NCI-H146 treated with DMSO at 0.1 percent for 48 hours (cell line): ENCODE data around the gene IRGC.

Experiments
- DNase-seq: peaks from one replicate; lab custom pipeline; 2025; ENCODE audit not compliant: unreplicated experiment; lab: John Stamatoyannopoulos, UW

Gene IRGC

DNA sequence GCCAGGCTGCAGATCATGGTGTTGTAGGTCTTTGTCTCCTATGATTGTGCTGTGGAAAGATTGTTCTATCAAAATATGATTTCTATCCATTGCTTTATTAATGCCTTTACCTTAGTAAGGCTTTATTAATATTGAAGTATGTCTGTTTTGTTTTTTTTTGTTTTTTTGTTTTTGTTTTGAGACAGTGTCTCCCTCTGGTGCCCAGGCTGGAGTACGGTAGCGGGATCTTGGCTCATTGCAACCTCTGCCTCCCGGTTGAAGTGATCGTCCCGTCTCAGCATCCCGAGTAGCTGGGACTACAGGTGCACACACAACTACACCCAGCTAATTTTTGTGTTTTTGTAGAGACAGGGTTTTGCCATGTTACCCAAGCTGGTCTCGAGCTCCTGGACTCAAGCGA is 7.7 kb downstream of the IRGC start:
- DNase-seq: no peak

DNA sequence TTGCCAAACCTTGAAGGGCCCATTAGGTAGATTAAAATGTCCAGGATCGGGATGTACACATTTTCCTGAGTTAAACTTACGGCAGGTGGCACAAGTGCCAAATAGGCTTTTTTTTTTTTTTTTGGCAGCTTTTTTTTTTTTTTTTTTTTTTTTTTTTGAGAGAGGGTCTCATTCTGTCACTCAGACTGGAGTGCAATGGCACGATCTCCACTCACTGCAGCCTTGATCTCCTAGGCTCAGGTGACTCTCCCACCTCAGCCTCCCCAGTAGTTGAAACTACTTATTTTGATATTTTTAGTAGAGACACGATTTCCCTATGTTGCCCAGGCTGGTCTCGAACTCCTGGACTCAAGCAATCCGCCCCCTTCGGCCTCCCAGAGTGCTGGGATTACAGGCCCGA is 9.0 kb downstream of the IRGC start:
- DNase-seq: no peak

DNA sequence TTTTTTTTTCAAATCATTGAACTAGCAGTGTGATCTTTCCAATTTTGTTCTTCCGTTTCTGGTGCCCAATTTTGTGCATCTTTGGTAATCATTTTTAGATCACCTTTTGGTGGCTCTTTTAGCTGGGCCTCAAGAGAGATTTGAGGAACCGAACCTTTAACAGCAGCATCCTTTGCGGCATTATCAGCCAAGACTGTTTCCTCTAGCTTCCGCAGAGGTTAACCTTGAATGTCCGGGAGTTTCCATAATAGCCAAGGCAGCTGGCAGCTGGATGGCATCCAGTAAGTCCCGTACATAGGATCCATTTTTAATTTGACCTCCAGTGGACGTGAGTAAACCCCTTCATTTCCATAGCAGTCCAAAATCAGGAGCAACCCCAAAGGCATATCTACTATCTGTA is 9.6 kb downstream of the IRGC start:
- no peak for DNase-seq

DNA sequence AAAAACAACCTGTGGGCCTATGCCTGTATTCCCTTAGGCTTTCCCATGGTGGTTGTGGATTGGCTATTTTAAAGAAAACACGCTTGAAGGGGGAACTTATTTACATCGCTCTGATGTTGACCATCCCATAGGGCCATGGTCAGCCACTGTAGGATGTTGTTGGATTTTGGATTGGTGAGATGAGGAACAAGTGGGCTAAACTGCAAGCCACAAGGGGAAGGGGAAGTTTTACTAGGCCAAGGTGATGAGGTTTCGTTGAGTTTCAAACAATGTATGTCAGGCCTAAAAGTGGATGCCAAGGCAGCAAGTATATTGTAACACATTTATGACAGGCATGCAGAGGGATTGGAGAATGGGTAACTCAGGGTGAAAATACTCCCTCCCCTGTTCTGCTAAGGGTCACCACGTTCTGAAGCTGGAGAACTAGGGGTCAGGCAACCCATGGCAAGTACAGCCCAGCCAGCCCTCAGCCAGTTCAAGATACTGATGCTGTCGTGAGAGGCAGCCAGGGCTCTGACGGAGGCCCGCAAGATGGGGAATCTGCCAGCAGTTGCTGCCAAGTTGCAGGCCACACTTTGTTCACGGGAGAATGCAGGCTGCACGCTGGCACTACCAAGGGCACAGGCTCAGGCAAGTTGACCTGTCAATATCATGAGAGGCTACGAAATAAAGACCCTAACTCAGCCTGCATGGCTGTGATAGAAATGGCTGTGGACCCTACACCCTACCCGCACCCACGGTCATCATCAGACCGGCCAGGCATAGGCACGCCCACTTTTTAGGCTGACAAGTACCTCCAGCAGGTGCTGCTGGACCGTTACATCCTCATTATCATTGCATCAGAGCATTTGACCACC is 11.1 kb downstream of the IRGC start:
- DNase-seq: no peak

DNA sequence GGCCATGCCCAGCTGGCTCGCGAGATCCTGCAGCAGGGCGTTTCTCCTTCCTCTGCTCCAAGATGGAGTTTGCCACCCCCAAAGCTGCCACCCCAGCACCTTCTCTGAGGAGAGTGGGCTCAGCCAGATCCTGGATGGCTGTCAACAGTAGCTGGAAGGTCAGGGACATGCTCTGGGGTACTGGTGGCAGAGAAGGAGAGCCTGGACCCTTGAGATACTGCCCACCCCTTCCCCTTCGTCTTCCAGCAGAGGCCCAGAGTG is 11.6 kb downstream of the IRGC start:
- DNase-seq: no peak

DNA sequence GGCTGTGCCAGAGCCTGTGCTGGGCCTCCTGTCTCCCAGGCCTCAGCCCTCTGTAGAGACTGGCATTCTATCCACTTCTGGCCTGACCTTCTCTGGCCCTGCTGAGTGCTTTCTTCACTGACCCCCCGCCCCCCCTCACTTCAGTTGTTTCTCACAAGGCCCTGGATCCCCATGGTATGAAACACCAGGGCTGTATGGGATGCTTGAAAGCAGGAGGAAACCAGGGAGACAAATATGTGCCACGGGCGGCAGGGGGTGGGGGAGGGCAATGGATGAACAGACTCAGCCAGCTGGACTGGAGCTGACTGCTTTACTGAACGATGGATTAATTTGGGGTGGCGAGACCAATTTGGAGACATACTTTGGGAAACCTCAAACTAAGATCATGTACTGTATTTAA is 14.0 kb downstream of the IRGC start:
- no peak for DNase-seq

DNA sequence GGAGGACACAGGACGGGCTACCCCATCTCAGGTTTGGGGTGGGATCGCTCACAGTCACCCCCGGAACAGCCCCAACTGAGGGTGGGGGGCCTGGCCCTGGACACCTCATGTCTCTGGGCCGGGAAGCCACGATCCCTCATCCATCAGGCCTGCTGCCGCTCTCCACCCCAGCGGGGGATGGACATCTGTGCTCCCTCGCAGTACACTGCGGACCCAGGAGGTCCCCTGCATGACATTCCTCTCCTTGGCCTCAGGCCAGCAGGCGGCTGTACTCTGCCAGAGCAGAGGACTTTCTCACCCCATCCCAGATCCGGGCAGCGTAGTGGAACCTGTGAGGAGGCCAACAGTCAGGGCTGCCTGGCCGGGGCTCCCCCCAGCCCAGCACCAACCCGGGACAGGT is 15.5 kb downstream of the IRGC start:
- DNase-seq: no peak

DNA sequence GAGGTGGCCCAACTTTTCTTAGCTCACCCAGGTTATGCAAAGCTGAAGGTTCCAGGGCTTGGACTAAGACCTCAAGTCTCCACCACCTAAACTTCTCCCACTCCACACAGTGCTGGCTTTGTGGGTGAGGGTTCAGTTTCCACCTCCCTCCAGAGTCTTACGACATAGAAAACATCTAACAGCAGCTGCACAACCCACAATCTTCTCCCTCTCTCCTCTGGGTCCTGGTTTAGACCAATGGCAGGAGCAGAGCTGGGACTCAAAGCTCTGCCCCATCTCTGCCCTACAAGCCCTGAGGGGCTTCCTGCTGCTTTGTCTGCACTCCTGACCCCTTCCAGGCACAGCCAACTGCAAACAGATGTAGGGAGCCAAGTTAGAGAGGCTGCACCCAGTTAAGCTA is 16.0 kb downstream of the IRGC start:
- no peak for DNase-seq

DNA sequence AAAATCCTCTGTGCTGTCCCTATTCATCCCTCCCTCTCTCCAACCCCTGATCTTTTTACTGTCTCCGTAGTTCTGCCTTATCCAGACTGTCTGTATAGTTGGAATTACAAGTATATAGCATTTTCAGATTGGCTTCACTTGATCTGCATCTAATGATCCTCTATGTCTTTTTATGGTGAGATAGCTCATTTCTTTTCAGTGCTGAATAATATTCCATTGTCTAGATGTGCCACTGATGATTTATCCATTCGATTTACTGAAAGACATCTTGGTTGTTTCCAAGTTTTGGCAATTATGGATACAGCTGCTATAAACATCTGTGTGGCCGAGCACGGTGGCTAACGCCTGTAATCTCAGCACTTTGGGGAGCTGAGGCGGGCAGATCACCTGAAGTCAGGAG is 19.1 kb downstream of the IRGC start:
- no peak for DNase-seq

DNA sequence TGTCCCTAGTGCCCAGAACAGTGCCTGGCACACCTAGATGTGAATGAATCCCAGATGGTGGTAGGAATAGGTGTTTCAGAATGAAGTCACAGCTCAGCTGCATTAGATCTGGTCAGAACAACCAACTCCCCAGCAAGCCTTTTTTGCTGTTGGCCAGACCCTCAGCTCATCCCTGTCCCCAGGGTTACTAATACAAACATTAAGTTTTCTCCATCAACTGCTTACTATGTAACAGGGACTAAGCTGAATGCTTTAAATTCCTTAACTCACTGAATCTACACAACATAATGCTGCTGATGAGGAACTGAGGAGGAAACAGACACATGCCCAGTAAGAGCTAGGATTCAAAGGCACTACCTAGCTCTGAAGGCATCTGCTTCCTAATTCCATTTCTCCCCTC is 20.1 kb downstream of the IRGC start:
- DNase-seq: no peak

DNA sequence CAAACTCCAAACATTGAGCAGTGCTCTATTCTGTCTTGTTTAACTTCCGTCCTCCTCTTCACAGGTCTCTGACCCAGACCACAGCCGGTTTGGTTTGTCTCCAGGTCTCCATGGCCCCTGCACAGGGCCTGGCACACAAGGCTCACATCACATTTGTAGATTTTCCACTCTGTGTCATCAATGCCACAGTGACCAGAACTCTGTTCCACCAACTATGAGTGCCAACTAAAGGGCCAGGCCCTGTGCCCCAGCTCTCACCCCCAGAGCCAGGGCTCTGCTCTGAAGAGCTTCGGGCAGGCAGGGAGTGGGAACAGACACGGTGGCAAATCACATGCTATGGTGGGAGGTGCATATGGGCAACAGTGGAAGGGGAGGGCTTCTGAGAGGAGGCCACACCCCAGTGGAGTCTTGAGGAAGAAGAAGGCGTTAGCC is 22.9 kb downstream of the IRGC start:
- no peak for DNase-seq

DNA sequence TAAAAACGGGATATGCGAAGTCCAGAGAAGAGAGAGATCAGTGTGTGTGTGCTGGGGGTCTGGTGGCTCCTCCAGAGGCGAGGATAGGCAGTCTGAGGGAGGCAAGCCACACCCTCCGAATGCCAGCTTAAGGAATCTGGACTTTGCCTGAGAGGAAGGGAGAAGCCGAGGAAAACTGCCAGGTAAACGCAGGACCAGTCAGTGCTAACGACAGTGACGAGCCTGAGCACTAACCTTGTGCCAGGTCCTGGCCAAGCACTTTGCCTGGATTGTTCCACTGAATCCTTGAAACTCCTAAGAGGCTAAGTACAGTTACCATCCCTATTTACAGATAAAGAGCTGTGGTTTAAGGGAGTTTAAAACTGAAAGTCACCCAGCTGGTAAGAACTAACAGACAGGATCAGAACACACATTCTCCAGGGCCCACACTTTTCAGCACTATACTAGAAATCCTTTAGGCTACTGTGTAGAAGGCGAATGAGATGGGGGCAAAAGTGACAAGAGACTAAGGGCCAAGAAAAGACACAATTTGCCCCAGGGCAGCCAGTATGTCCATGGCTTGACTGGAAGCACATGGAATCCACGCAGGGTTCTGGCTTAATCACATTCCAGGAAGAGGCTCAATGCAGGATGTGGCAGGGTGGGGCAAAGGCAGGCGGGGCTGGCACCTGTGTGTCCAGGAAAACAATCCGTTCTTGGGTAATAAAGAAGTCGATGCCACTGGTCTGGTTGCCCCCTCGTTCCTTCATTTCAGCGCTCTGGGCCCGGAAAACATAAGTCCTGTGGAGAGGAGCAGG is 23.8 kb downstream of the IRGC start:
- DNase-seq: no peak

DNA sequence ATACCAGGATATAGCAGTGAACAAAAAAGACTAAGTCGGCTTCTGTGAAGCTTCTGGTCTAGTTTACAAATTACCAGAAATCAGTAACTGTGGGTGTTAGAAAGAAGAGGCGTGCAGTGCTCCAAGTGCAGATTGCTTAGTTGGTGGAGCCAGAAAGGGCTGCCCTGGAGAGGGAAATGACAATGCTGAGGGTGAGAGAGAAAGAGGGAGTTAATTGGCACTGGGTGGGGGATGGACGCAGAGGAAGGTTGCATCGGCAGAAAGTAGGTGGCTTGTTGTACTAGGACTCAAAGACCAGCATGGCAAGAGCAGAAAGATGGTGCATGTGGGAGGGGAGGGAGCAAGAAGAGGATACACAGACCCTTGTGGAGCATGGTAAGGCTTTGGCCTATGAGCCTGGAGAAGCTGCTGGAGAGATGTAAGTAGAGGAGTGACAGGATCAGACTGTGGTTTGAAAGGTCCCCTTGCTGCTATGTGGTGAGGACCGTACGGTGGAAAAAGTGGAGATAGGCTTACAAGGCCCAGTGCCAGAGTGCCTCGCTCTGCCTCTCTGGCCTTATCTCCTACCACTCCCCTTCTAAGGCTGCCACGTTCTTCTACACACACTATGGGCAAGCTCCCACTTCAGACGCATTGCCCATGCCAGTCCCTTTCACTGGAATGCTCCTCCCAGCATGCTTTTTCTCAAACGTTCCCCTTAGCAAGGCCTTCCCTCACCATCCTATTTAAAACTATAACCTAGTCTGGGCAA is 25.4 kb downstream of the IRGC start:
- no peak for DNase-seq

DNA sequence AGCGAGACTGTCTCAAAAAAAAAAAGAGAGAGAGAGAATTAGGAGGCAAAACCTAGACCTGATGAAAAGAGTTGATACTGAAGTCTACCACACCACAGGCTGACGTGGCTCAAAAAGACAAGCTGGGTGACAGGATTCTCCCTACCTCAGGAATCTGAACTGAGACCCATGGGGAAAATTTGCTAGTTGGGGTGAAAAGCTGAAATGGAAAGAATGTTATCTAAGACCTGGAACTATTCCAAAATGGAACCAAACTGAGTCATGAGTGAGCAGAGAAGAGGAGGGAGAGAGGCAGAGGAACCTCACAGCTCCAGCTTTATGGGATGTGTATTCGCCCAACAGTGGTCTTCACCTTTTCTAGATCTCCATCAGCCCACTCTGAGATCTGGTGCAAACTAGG is 27.2 kb downstream of the IRGC start:
- DNase-seq: no peak

DNA sequence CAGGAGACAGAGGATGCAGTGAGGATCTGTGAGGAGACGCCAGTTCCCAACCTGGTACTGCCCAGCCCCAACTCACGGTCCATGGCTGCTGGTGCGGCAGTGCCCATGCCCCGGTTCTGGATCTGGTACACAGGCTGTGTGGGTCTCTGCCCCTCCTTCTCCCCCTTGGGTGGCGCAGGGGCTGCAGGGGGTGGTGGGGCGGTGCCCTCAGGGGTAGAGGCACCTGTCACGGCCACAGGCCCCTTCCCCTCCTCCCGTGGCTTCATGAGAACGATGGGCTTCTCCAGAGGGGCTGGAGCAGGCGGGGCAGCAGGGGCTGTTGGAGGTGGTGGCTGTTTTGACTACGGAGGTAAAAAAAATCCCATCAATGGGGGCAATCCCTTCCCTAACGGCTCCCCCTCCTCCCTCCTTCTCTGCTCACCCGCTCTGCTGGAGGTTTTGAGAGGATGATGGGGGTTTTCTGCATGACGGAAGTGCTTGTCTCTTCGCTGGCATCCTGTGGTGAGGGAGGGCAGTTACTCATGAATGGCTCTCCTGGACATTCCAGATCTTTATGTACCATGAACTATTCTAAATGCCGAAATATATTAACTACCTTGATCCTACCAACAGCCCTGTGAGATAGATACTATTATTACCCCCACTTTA is 31.8 kb downstream of the IRGC start:
- no peak for DNase-seq

DNA sequence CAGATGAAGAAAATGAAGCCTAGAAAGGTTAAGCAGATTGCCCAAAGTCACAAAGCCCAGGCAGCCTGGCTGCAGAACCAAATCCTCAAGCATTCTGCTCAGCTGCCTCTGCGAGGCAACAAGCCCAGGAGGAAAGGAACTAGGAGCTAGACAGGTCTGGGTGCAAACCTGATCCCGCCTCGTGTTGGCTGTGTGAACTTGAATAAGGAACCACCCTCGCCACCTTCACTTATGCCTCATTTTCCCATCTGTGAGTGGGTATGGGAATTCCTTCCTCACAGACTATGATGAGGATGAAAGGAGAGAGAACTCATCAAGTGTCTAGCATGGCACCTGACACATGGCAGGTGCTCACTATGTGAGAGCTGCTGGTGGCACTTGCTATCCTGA is 32.3 kb downstream of the IRGC start:
- no peak for DNase-seq

DNA sequence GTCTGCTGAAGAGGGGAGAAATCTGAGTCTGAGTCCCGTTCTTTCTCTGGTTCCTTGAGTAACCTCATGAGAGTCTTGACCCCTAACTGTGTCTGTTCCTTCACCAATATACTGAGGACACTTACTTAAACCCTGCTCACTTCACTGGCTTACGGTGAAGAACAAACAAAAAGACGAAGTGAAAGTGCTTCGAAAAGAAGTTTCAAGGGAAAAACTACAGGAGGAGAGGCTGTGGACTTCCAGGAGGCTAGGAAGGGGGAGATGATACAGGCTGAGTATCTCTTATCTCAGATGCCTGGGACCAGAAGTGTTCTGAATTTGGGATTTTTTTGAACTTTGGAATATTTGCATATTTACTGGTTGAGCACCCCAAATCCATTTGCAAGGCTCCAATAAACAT is 32.8 kb downstream of the IRGC start:
- DNase-seq: no peak

DNA sequence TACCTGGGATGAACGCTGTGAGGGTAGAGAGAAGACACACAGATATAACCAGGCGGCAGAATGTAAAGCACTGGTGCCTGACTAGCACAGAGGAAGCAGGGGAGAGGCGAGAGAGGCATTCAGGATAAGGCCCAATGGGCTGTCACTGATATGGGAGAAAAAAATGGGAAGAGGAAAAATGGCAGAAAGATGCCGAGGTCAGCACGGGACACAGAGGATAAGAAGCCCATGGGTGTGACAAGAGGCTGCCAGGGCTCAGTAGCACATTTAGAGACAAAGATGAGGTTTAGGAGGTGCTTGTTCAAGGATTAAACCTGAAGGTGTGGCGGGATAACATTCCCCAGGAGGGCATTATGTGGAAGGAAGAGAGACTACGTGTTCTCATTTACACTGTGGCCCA is 33.3 kb downstream of the IRGC start:
- DNase-seq: no peak

DNA sequence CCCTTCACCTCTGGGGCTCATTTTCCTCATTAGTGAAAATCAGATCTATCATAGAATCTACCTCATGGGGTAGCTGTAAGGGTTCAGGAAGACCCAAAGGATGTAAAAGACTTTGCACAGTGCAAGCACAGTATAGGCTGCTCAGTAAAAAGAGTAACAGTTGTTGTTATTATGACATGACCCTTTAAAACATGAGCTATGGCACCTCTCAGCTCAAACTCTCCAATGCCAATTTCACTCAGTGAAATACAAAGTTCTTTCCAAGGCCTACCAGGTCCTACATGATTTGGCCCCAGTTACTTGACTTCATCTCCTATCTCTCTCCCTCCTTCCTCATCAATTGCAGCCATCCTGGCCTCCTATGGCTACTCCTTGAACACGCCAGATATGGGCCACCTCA is 34.0 kb downstream of the IRGC start:
- no peak for DNase-seq

DNA sequence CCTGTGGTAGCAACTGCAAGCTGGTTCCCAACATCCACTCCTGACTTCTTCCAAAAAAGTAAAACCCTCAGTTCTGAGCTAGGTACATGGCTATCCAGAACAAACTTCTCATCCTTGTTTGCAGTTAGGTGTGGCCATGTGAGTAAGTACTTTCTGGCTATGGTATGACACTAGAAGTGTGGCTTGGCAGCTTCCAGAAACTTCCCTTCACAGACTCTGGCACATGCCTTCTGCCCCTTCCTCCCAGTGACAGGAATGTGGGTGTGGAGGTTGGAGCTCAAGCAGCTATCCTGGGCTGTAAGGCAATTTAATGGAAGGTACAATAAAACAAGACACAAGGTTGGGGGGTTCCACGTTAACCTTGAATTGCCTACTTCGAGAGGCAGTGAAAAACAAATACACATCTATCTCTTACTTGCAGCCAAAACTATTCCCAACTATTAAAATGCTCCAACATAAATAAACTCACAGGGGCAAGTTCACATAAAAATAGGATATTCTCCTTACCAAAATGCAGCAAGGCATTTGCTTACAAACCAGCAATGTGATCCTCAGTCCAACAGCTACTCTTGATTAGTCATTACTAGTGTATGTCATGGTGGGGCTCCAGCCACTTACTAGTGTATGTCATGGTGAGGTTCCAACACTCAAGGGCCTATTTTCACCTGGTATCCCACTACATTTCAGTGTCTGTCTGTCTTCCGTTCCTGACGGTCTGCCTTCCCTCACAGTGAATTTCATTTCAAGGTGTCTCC is 35.8 kb downstream of the IRGC start:
- no peak for DNase-seq
